Mucosa of descending colon (tissue), 3 donors: ENCODE measurements around the gene CEP135. TPM values are rescaled to one million over a fixed set of nuclear protein-coding genes. Genes with fewer than 3 reads are reported as not detected.
A peak's percentile ranks its signal among the peaks of the same experiment; 100 is the strongest.

Experiments
- ATAC-seq: fragments of 200-7000 bp; cut with Tn5 transposase; one replicate; pipeline ENCODE4 v1.9.1; 2020; ENCODE audit warnings: mild to moderate bottlenecking, moderate library complexity
- DNase-seq, 3 donors: peaks; one replicate each; pipeline ENCODE4 v3.0.0-alpha.2; 2020
- H3K36me3 ChIP-seq: fragments of 200-600 bp; one replicate; pipeline ENCODE4 v1.8.0; 2021; ENCODE audit warnings: low read depth, mild to moderate bottlenecking
- H3K4me1 ChIP-seq: fragments of 200-600 bp; one replicate; pipeline ENCODE4 v1.8.0; 2021; ENCODE audit warnings: low read depth, mild to moderate bottlenecking
- H3K4me3 ChIP-seq: fragments of 200-600 bp; one replicate; pipeline ENCODE4 v1.8.0; 2021; ENCODE audit warnings: mild to moderate bottlenecking
- H3K9me3 ChIP-seq: fragments of 200-600 bp; one replicate; pipeline ENCODE4 v1.8.0; 2021; ENCODE audit warnings: mild to moderate bottlenecking
- CTCF ChIP-seq: fragments of 200-600 bp; IDR thresholded peaks from one replicate; pipeline ENCODE4 v1.8.0; 2022; ENCODE audit warnings: antibody characterized with exemption, mild to moderate bottlenecking
- intact Hi-C, 2 donors: fragments of 100-400 bp; cut with DNase I in 1 of 2; cut with micrococcal nuclease in 1 of 2; formaldehyde crosslinking; loops; one replicate each; pipeline versions ENCODE4 v1.11.0 to v1.11.1; 2022; cut with DNase I, micrococcal nuclease
- total RNA-seq, 3 donors: library from RNA; stranded (reverse); fragmentation: NEBNext Ultra II Directional in 2 of 3; extraction: Animal tissue kit (Norgen Biotek cat#: 25700) in 2 of 3; gene quantifications; one replicate each; pipeline versions ENCODE4 v1.2.1 to v1.2.4, GENCODE V29; 2021 to 2023
- donor health status: DM: no; HTN: no; CAD: no; lungs with moderate emphysema.
- donor health status: DM: no; HTN: no; CAD: no.
- donor health status: DM: no; HTN: yes; CAD: no.

The CEP135 gene
- total RNA-seq, 3 donors from 2014 or later = 3.8 to 6.9 (median 5.9) TPM

GRCh38 chr4:56052966-56053365 lies 104.2 kb downstream of the CEP135 start:
- Histone ChIP-seq H3K4me1 (no peaks in the 10 kb centered on the region), H3K36me3 (no peaks in the 10 kb centered on the region), H3K9me3 (no peaks in the 10 kb centered on the region), H3K4me3 (no peak overlapping the region)
- no peak for TF ChIP-seq CTCF
- DNase-seq (no peak), ATAC-seq (no peak)
- intact Hi-C loops = no loop called here

GRCh38 chr4:56055027-56055977 lies 106.6 kb downstream of the CEP135 start:
- intact Hi-C loops = no loop called here
- no peak for TF ChIP-seq CTCF
- Histone ChIP-seq H3K36me3 (no peaks in the 10 kb centered on the region), H3K4me1 (no peaks in the 10 kb centered on the region), H3K9me3 (no peaks in the 10 kb centered on the region), H3K4me3 (no peak overlapping the region)
- peak; percentile 77 for ATAC-seq
- peak in 1 of 3 donors; percentile 17 for DNase-seq

DNA sequence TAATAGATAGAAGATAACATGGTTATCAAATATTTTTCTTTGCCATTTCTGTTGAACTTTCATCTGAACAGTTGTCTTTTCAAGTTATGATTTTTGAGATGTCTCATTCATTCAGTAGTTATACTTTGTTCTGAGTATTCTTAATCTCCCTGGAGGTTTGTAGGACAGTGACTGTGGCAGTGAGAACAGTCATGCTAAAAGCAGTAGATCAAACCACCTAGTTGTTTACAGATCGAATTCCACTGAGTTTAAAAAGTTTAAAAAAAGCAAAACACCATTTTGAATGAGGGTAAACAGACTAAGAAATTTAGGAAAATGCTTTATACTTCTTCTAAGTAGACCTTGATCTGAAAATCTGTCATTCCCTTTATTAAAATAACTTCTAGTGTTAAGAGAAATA lies 107.2 kb downstream of the CEP135 start:
- no peak for TF ChIP-seq CTCF
- DNase-seq (no peak), ATAC-seq (no peak)
- intact Hi-C loops = no loop called here
- H3K4me1 ChIP-seq = no peaks in the 10 kb centered on the region
- no peaks in the 10 kb centered on the region for H3K9me3 ChIP-seq
- H3K4me3 ChIP-seq = no peak overlapping the region
- H3K36me3 ChIP-seq = no peaks in the 10 kb centered on the region

GRCh38 chr4:56058555-56058954 lies 109.8 kb downstream of the CEP135 start:
- ATAC-seq = no peak
- Histone ChIP-seq H3K4me3 (no peak overlapping the region), H3K4me1 (no peaks in the 10 kb centered on the region), H3K36me3 (no peaks in the 10 kb centered on the region), H3K9me3 (no peaks in the 10 kb centered on the region)
- TF ChIP-seq CTCF = no peak
- DNase-seq = no peak
- intact Hi-C loops = no loop called here

- no peak for TF ChIP-seq CTCF
- intact Hi-C loops = no loop called here
- no peak for ATAC-seq
Measured at GRCh38 chr4:56060036-56060435, 111.3 kb downstream of the CEP135 start.

More at GRCh38 chr4:56060036-56060435, 111.3 kb downstream of the CEP135 start:
- Histone ChIP-seq H3K36me3 (no peaks in the 10 kb centered on the region), H3K9me3 (no peaks in the 10 kb centered on the region), H3K4me1 (no peaks in the 10 kb centered on the region), H3K4me3 (no peak overlapping the region)
- DNase-seq = no peak
